Hepatocyte (in vitro differentiated cells): ENCODE data around the gene SEC16B. TPM values are rescaled to one million over a fixed set of nuclear protein-coding genes. Genes with fewer than 3 reads are reported as not detected.
A peak's percentile ranks its signal among the peaks of the same experiment; 100 is the strongest.

Experiments used
- DNase-seq: peaks from one replicate; pipeline ENCODE4 v3.0.0-alpha.2; 2016; ENCODE audit warnings: low spot score
- H2AFZ ChIP-seq: fragments of 200-600 bp; sonication (generic); 2 replicates; pipeline ENCODE4 v1.6.0; 2016; ENCODE audit warnings: antibody characterized with exemption, mild to moderate bottlenecking
- H3K27ac ChIP-seq: fragments of 200-600 bp; sonication (generic); 2 replicates; pipeline ENCODE4 v1.5.1; 2016; ENCODE audit warnings: mild to moderate bottlenecking
- H3K27me3 ChIP-seq: fragments of 200-600 bp; sonication (generic); 2 replicates; pipeline ENCODE4 v1.6.1; 2016
- H3K36me3 ChIP-seq: fragments of 200-600 bp; sonication (generic); replicated peaks from 2 replicates; pipeline ENCODE4 v1.5.1; 2016; ENCODE audit warnings: low read depth; ENCODE audit not compliant: insufficient read depth
- H3K4me1 ChIP-seq: fragments of 200-600 bp; sonication (generic); 2 replicates; pipeline ENCODE4 v1.5.1; 2016; ENCODE audit warnings: mild to moderate bottlenecking, moderate library complexity; ENCODE audit not compliant: insufficient read depth
- H3K4me2 ChIP-seq: fragments of 200-600 bp; sonication (generic); 2 replicates; pipeline ENCODE4 v1.6.0; 2016
- H3K4me3 ChIP-seq: fragments of 200-600 bp; sonication (generic); 2 replicates; pipeline ENCODE4 v1.5.1; 2016; ENCODE audit warnings: mild to moderate bottlenecking
- H3K79me2 ChIP-seq: fragments of 200-600 bp; sonication (generic); 2 replicates; pipeline ENCODE4 v1.6.0; 2017; ENCODE audit warnings: mild to moderate bottlenecking
- H3K9me2 ChIP-seq: fragments of 200-600 bp; sonication (generic); replicated peaks from 2 replicates; pipeline ENCODE4 v1.6.0; 2017; ENCODE audit warnings: mild to moderate bottlenecking; ENCODE audit not compliant: insufficient read depth
- H3K9me3 ChIP-seq: fragments of 200-600 bp; sonication (generic); 2 replicates; pipeline ENCODE4 v1.5.1; 2016; ENCODE audit warnings: low read depth, mild to moderate bottlenecking
- H4K20me1 ChIP-seq: fragments of 200-600 bp; sonication (generic); 2 replicates; pipeline ENCODE4 v1.6.0; 2016; ENCODE audit warnings: mild to moderate bottlenecking; ENCODE audit not compliant: insufficient read depth, poor library complexity, severe bottlenecking
- CTCF ChIP-seq: fragments of 200-600 bp; sonication (generic); IDR thresholded peaks from 2 replicates; pipeline ENCODE4 v1.5.1; 2016; ENCODE audit warnings: antibody characterized with exemption, mild to moderate bottlenecking; ENCODE audit not compliant: poor library complexity
- EZH2 ChIP-seq: fragments of 200-600 bp; sonication (generic); IDR thresholded peaks from 2 replicates; pipeline ENCODE4 v1.6.1; 2016; ENCODE audit warnings: antibody characterized with exemption, mild to moderate bottlenecking, borderline replicate concordance
- EZH2phosphoT487 ChIP-seq: fragments of 200-600 bp; sonication (generic); IDR thresholded peaks from one replicate; pipeline ENCODE4 v1.6.1; 2018; ENCODE audit warnings: antibody characterized with exemption, mild to moderate bottlenecking, low read depth, moderate library complexity; ENCODE audit not compliant: unreplicated experiment, severe bottlenecking
- WGBS: methylation state at CpG from one replicate; pipeline ENCODE4 v1.1.6; 2016; ENCODE audit warnings: low lambda C conversion rate; ENCODE audit errors: missing lambda C conversion rate; 5-methylcytosine and 5-hydroxymethylcytosine counted together
- polyA plus RNA-seq: library from polyadenylated mRNA; unstranded; fragments of >200 nt; fragmentation: Nextera tagmentation; extraction: Ambion mirVana; gene quantifications from 2 replicates; pipeline ENCODE4 v1.2.1, GENCODE V29; 2016
- small RNA-seq: library from RNA; depleted of rRNA; stranded (forward); fragments of <200 nt; gene quantifications from one replicate; pipeline ENCODE3, GENCODE V24; 2014
- total RNA-seq: library from RNA; depleted of rRNA; stranded (reverse); fragments of >200 nt; gene quantifications from 2 replicates; pipeline ENCODE4 v1.2.3, GENCODE V29; 2014

The SEC16B gene
- total and polyA plus RNA-seq, 2 experiments from 2014 or later, result 8.4 to 9.1 TPM

- Histone ChIP-seq H3K36me3 (no peaks in the 10 kb centered on the region), H2AFZ (no peak overlapping the region), H3K27me3 (no peaks in the 10 kb centered on the region), H3K27ac (no peak overlapping the region), H3K9me3 (no peaks in the 10 kb centered on the region), H3K4me1 (peaks cover 7% of the 10 kb centered on the region), H4K20me1 (no peaks in the 10 kb centered on the region), H3K9me2 (no peaks in the 10 kb centered on the region), H3K4me3 (no peak overlapping the region), H3K79me2 (no peaks in the 10 kb centered on the region), H3K4me2 (no peak overlapping the region)
- 91% methylated on average over 5 of the region's 5 CpGs for WGBS
- TF ChIP-seq EZH2phosphoT487, result no peak
- no peak for TF ChIP-seq CTCF
- TF ChIP-seq EZH2, result no peak
- DNase-seq, result no peak
These were observed 67.6 kb downstream of the SEC16B start for GRCh38 chr1:177902266-177902665.

GRCh38 chr1:177897998-177898654 lies 71.7 kb downstream of the SEC16B start:
- H3K4me1 ChIP-seq, result peaks cover 8% of the 10 kb centered on the region
- peak overlapping the region; percentile 35 for H3K4me2 ChIP-seq
- peak overlapping the region; percentile 71 for H3K27ac ChIP-seq
- no peaks in the 10 kb centered on the region for H3K36me3 ChIP-seq
- H3K9me3 ChIP-seq, result no peaks in the 10 kb centered on the region
- peak; percentile 44 for DNase-seq
- WGBS, result 45% methylated on average over 11 of the region's 11 CpGs
- H3K27me3 ChIP-seq, result no peaks in the 10 kb centered on the region
- TF ChIP-seq EZH2phosphoT487 (no peak), EZH2 (no peak), CTCF (no peak)
- H3K9me2 ChIP-seq, result no peaks in the 10 kb centered on the region
- no peaks in the 10 kb centered on the region for H3K79me2 ChIP-seq
- no peak overlapping the region for H2AFZ ChIP-seq
- H3K4me3 ChIP-seq, result no peak overlapping the region
- no peaks in the 10 kb centered on the region for H4K20me1 ChIP-seq

GRCh38 chr1:177897281-177897997 lies 72.4 kb downstream of the SEC16B start:
- Histone ChIP-seq H3K9me3 (no peaks in the 10 kb centered on the region), H3K36me3 (no peaks in the 10 kb centered on the region), H3K27me3 (no peaks in the 10 kb centered on the region), H3K27ac (peak overlapping the region; percentile 57), H3K4me3 (no peak overlapping the region), H3K9me2 (no peaks in the 10 kb centered on the region), H2AFZ (no peak overlapping the region), H3K4me1 (peaks cover 8% of the 10 kb centered on the region), H3K79me2 (no peaks in the 10 kb centered on the region), H3K4me2 (peak overlapping the region; percentile 35), H4K20me1 (no peaks in the 10 kb centered on the region)
- TF ChIP-seq CTCF (no peak), EZH2 (no peak), EZH2phosphoT487 (no peak)
- no peak for DNase-seq
- WGBS, result 57% methylated on average over 10 of the region's 10 CpGs

Small RNA genes lying within 50 kb of the gene (small RNA-seq; reads per million reads assigned to genes)
- not detected for gene AL359075.1

Other genes with a start within 250 kb of the SEC16B start
- 23.8 and 24.0 TPM in 2 replicates for gene RASAL2, start 124.0 kb upstream of the SEC16B start, total RNA-seq
- 8.7 and 14.5 TPM in 2 replicates for gene RASAL2, start 124.0 kb upstream of the SEC16B start, polyA plus RNA-seq